ENCODE data around the gene ETDB.

Gene ETDB

DNA sequence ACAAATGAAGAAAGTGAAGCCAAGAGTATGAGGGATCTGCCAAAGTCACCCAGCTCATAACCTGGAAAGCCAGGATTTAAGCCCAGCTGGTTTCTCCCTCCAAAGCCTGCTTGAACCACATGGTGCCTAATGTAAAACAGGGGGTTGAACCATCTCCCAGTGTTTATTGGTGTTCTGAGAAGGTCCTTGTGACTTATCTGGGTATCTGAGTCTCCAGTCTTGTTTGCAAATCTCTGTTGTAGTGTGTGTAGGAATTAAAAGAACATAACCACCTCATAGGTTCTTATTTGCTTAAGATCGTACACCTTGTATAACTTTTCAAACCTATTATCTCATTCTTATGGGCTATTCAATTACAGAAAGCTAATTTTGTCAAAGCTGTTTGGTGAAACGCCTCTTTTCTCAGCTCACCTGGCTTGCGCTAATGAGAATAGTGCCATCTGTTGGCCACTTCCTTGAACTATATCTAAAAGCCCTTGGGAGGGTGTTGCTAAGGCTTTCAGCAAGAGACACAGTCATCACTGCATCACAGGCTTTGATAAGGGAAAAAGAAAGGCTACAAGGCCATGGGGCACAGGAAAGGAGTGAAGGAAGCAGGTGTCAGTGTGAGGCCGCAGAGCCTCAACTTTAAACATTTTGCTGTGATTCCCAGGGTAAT, 34.0 kb downstream of the ETDB start:
- Histone ChIP-seq H3K4me3 (ENCODE audit: insufficient read depth, low read length, poor library complexity, severe bottlenecking) (no peak overlapping the region), H3K36me3 (ENCODE audit: low read length) (no peaks in the 10 kb centered on the region), H3K4me2 (ENCODE audit: low read depth, low read length, poor library complexity, severe bottlenecking) (no peak overlapping the region), H3K27ac (ENCODE audit: low read depth, low read length) (no peak overlapping the region), H3K9me3 (ENCODE audit: insufficient read depth, low read length) (no peaks in the 10 kb centered on the region), H3F3A (ENCODE audit: insufficient read depth) (no peaks in the 10 kb centered on the region), H3K9ac (ENCODE audit: low read length) (no peak overlapping the region), H4K20me1 (ENCODE audit: low read depth, low read length) (no peaks in the 10 kb centered on the region), H3K79me2 (ENCODE audit: insufficient read depth, low read length) (no peaks in the 10 kb centered on the region), H3K9me2 (replicated peaks; ENCODE audit: insufficient read depth, low read length) (no peaks in the 10 kb centered on the region), H2AFZ (ENCODE audit: low read depth, low read length, severe bottlenecking) (no peak overlapping the region), H3K27me3 (ENCODE audit: low read length) (no peaks in the 10 kb centered on the region)
- TF ChIP-seq EZH2phosphoT487 (conservative IDR thresholded peaks at IDR 0.05; ENCODE audit: low read length) (no peak), CTCF (IDR thresholded peaks at IDR 0.05; ENCODE audit: insufficient read depth, low read length, poor library complexity, severe bottlenecking) (peak; percentile 39)

GRCh38 chrX:135081693-135082404, 38.5 kb downstream of the ETDB start:
- Histone ChIP-seq H3K4me3 (ENCODE audit: insufficient read depth, low read length, poor library complexity, severe bottlenecking) (no peak overlapping the region), H2AFZ (ENCODE audit: low read depth, low read length, severe bottlenecking) (no peak overlapping the region), H4K20me1 (ENCODE audit: low read depth, low read length) (no peaks in the 10 kb centered on the region), H3K27me3 (ENCODE audit: low read length) (no peaks in the 10 kb centered on the region), H3K4me2 (ENCODE audit: low read depth, low read length, poor library complexity, severe bottlenecking) (no peak overlapping the region), H3K36me3 (ENCODE audit: low read length) (no peaks in the 10 kb centered on the region), H3K9me2 (replicated peaks; ENCODE audit: insufficient read depth, low read length) (no peaks in the 10 kb centered on the region), H3K79me2 (ENCODE audit: insufficient read depth, low read length) (no peaks in the 10 kb centered on the region), H3K27ac (ENCODE audit: low read depth, low read length) (no peak overlapping the region), H3K9me3 (ENCODE audit: insufficient read depth, low read length) (no peaks in the 10 kb centered on the region), H3F3A (ENCODE audit: insufficient read depth) (no peaks in the 10 kb centered on the region), H3K9ac (ENCODE audit: low read length) (no peak overlapping the region)
- no peak for TF ChIP-seq CTCF (IDR thresholded peaks at IDR 0.05; ENCODE audit: insufficient read depth, low read length, poor library complexity, severe bottlenecking)
- TF ChIP-seq EZH2phosphoT487 (conservative IDR thresholded peaks at IDR 0.05; ENCODE audit: low read length) = no peak
